ENCODE measurements around the gene CREG2. TPM values are rescaled to one million over a fixed set of nuclear protein-coding genes. Genes with fewer than 3 reads are reported as not detected.

The CREG2 gene
- total RNA-seq, 4 donors from 2014 or later, result not detected

DNA sequence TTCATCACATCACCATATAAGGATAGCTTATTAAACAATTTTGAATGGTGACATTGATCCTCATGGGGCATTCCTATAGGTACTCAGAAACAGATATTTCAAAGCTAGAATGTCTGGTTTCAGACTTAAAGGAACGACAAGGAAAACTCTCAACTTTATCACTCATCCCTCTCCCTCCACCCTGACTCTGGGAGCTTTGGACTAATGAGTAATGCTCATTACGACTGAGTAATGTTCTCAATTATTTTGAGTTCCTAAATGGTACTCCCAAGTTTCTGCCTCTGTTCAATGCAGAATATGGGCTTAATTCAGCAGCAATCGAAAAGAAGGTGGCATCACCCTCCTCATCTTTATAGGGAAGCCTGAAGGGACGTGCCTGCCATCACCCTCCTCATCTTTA, 44.2 kb upstream of the CREG2 start:
- 89% methylated on average over 4 of the region's 4 CpGs for whole genome bisulfite sequencing
- H3K9me3 ChIP-seq, result no peaks in the 10 kb centered on the region
- TF ChIP-seq POLR2AphosphoS5 (IDR thresholded peaks at IDR 0.05), result no peak
- TF ChIP-seq POLR2A (IDR thresholded peaks at IDR 0.05; ENCODE audit: low read depth), result no peak
- TF ChIP-seq EP300 (IDR thresholded peaks at IDR 0.05), result no peak
- TF ChIP-seq CTCF (IDR thresholded peaks at IDR 0.05), result no peak
- intact Hi-C loops (cut with DNase I), result no loop called here
- no peak overlapping the region for H3K4me3 ChIP-seq
- H3K27me3 ChIP-seq, result no peaks in the 10 kb centered on the region
- H3K27ac ChIP-seq (replicated peaks in 1 of 4), result no peak overlapping the region
- peaks cover 0 to 4% (median 0%) of the 10 kb centered on the region in 4 donors for H3K4me1 ChIP-seq
- DNase-seq (ENCODE audit: extremely low spot score), result no peak
- no peaks in the 10 kb centered on the region for H3K36me3 ChIP-seq

DNA sequence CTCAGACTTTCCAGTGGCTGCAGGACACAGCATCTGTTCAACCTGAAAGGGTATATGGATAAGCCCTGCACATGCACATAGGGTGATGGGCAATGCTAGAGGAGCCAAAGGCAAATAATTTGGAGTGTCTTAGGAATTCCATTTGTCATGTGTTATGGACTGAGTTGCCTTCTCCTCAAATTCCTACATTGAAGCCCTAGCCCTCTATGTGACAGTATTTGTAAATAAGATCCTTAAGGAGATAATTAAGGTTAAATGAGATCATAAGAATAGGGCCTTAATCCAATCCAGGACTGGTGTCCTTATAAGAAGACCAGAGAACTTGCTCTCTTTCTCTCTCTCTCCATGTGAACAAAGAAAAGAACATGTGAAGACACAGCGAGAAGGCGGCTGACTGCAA, 42.9 kb upstream of the CREG2 start:
- intact Hi-C loops (cut with DNase I), result no loop called here
- Histone ChIP-seq H3K27ac (replicated peaks in 1 of 4) (no peak overlapping the region), H3K36me3 (no peaks in the 10 kb centered on the region), H3K9me3 (no peaks in the 10 kb centered on the region), H3K4me1 (no peaks in the 10 kb centered on the region), H3K27me3 (no peaks in the 10 kb centered on the region), H3K4me3 (no peak overlapping the region)
- no peak for DNase-seq (ENCODE audit: extremely low spot score)
- WGBS, result 94% methylated on average over 2 of the region's 2 CpGs
- TF ChIP-seq EP300 (IDR thresholded peaks at IDR 0.05) (no peak), CTCF (IDR thresholded peaks at IDR 0.05) (no peak), POLR2AphosphoS5 (IDR thresholded peaks at IDR 0.05) (no peak), POLR2A (IDR thresholded peaks at IDR 0.05; ENCODE audit: low read depth) (no peak)

- H3K4me3 ChIP-seq, result no peak overlapping the region
- intact Hi-C loops (cut with DNase I), result no loop called here
Measured at GRCh38 chr2:101429453-101429852, 42.1 kb upstream of the CREG2 start.

GRCh38 chr2:101428422-101429176, 41.3 kb upstream of the CREG2 start:
- H3K27ac ChIP-seq (replicated peaks in 1 of 4), result no peak overlapping the region
- no peaks in the 10 kb centered on the region for H3K4me1 ChIP-seq
- TF ChIP-seq POLR2A (IDR thresholded peaks at IDR 0.05; ENCODE audit: low read depth) (no peak), CTCF (IDR thresholded peaks at IDR 0.05) (no peak), POLR2AphosphoS5 (IDR thresholded peaks at IDR 0.05) (no peak), EP300 (IDR thresholded peaks at IDR 0.05) (no peak)
- no peak overlapping the region for H3K4me3 ChIP-seq
- H3K36me3 ChIP-seq, result no peaks in the 10 kb centered on the region
- intact Hi-C loops (cut with DNase I), result no loop called here
- no peaks in the 10 kb centered on the region for H3K27me3 ChIP-seq
- DNase-seq (ENCODE audit: extremely low spot score), result no peak
- WGBS, result 69% methylated on average over 10 of the region's 10 CpGs
- H3K9me3 ChIP-seq, result no peaks in the 10 kb centered on the region

More at GRCh38 chr2:101429453-101429852, 42.1 kb upstream of the CREG2 start:
- no peaks in the 10 kb centered on the region for H3K9me3 ChIP-seq
- no peaks in the 10 kb centered on the region for H3K4me1 ChIP-seq
- no peaks in the 10 kb centered on the region for H3K36me3 ChIP-seq
- H3K27me3 ChIP-seq, result no peaks in the 10 kb centered on the region
- TF ChIP-seq CTCF (IDR thresholded peaks at IDR 0.05) (no peak), POLR2AphosphoS5 (IDR thresholded peaks at IDR 0.05) (no peak), POLR2A (IDR thresholded peaks at IDR 0.05; ENCODE audit: low read depth) (no peak), EP300 (IDR thresholded peaks at IDR 0.05) (no peak)
- WGBS, result 93% methylated on average over 6 of the region's 6 CpGs
- H3K27ac ChIP-seq (replicated peaks in 1 of 4), result no peak overlapping the region
- DNase-seq (ENCODE audit: extremely low spot score), result no peak

- Histone ChIP-seq H3K36me3 (no peaks in the 10 kb centered on the region), H3K27ac (replicated peaks in 1 of 4) (no peak overlapping the region), H3K4me3 (no peak overlapping the region), H3K4me1 (no peaks in the 10 kb centered on the region), H3K9me3 (no peaks in the 10 kb centered on the region), H3K27me3 (no peaks in the 10 kb centered on the region)
- intact Hi-C loops (cut with DNase I), result no loop called here
- WGBS, result 89% methylated on average over 13 of the region's 13 CpGs
- DNase-seq (ENCODE audit: extremely low spot score), result no peak
- TF ChIP-seq POLR2AphosphoS5 (IDR thresholded peaks at IDR 0.05), result no peak
- no peak for TF ChIP-seq CTCF (IDR thresholded peaks at IDR 0.05)
- no peak for TF ChIP-seq POLR2A (IDR thresholded peaks at IDR 0.05; ENCODE audit: low read depth)
- no peak for TF ChIP-seq EP300 (IDR thresholded peaks at IDR 0.05)
Measured at GRCh38 chr2:101427743-101428142, 40.4 kb upstream of the CREG2 start.

Data from esophagus muscularis mucosa (tissue), 4 donors.